HG03520 (cell line): ENCODE measurements around the gene ANKLE1.
"Not testable (repeated sequence)": the region's sequence is repeated elsewhere in the genome, so short reads cannot be mapped to it uniquely, and the experiment has no call there.

Source experiments
- ATAC-seq: cut with Tn5 transposase; IDR thresholded peaks from one replicate; pipeline ENCODE4 v1.9.1; 2021; ENCODE audit warnings: mild to moderate bottlenecking, moderate library complexity; ENCODE audit not compliant: unreplicated experiment

The ANKLE1 gene

GRCh38 chr19:17246681-17247425 is 34.8 kb upstream of the ANKLE1 start:
- no peak for ATAC-seq

GRCh38 chr19:17248011-17248776 is 33.5 kb upstream of the ANKLE1 start:
- ATAC-seq = no peak

GRCh38 chr19:17249887-17250548 is 31.7 kb upstream of the ANKLE1 start:
- no peak for ATAC-seq

- no peak for ATAC-seq
Observed at GRCh38 chr19:17254636-17255035, 27.1 kb upstream of the ANKLE1 start.

GRCh38 chr19:17255150-17255621 is 26.5 kb upstream of the ANKLE1 start:
- no peak for ATAC-seq

GRCh38 chr19:17256130-17256529 is 25.6 kb upstream of the ANKLE1 start:
- ATAC-seq = no peak

GRCh38 chr19:17259118-17259780 is 22.5 kb upstream of the ANKLE1 start:
- no peak for ATAC-seq

GRCh38 chr19:17259934-17260333 is 21.8 kb upstream of the ANKLE1 start:
- no peak for ATAC-seq

GRCh38 chr19:17260842-17261325 is 20.8 kb upstream of the ANKLE1 start:
- ATAC-seq = peak; percentile 71

- no peak for ATAC-seq
Observed at GRCh38 chr19:17262557-17262956, 19.1 kb upstream of the ANKLE1 start.

- ATAC-seq = no peak
Observed at GRCh38 chr19:17263712-17264640, 17.7 kb upstream of the ANKLE1 start.

GRCh38 chr19:17264641-17264979 is 17.1 kb upstream of the ANKLE1 start, which contains the start of gene USHBP1:
TSS of gene USHBP1 (minus strand) at chr19:17264745. CDS start at chr19:17264299, 446 bp downstream.
- no peak for ATAC-seq

GRCh38 chr19:17266026-17266425 is 15.7 kb upstream of the ANKLE1 start:
- ATAC-seq = no peak

- peak; percentile 21 for ATAC-seq
Observed at GRCh38 chr19:17266589-17266974, 15.1 kb upstream of the ANKLE1 start.

GRCh38 chr19:17266975-17267788 is 14.5 kb upstream of the ANKLE1 start, which contains the start of gene BABAM1:
TSS of gene BABAM1 (plus strand) at chr19:17267443. CDS start at chr19:17268807, 1,364 bp downstream.
- ATAC-seq = peak; percentile 84

- no peak for ATAC-seq
Observed at GRCh38 chr19:17268754-17269153, 12.9 kb upstream of the ANKLE1 start.

- not testable (repeated sequence) for ATAC-seq
Observed at GRCh38 chr19:17274892-17275291, 6.8 kb upstream of the ANKLE1 start.

GRCh38 chr19:17275441-17276175 is 6.1 kb upstream of the ANKLE1 start:
- no peak for ATAC-seq
